ENCODE data around the gene DGUOK. TPM values are rescaled to one million over a fixed set of nuclear protein-coding genes. Genes with fewer than 3 reads are reported as not detected.
A peak's percentile ranks its signal among the peaks of the same experiment; 100 is the strongest.

Gene DGUOK
- total RNA-seq, 2 experiments from 2014 or later = 112 to 115 TPM

DNA sequence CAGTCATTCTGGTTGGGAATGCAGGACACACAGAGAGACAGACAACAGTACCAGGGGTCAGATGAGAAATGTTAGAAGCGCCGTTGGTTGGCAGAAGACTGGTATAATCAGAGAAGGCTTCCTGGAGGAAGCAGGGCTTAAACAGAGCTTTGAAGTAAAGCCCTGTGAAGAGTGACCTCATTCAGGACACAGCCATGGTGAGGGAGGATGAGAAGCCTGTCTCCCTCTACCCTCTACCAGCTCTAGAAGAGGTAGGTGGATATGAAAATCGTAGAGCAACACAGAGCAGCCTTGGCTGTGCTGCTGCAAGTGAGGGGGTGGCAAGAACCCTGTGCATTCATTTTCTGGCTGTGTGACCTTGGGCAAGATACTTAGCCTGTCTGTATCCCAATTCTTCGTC, 72.3 kb downstream of the DGUOK start:
- intact Hi-C loops (cut with micrococcal nuclease) = no loop called here
- Mint-ChIP-seq H3K36me3 (ENCODE audit: low read depth) (peaks cover 6% of the 10 kb centered on the region), H3K4me1 (ENCODE audit: low read depth) (peaks cover 84% of the 10 kb centered on the region), H3K4me3 (no peak overlapping the region), H3K27ac (peak overlapping the region; percentile 60), H3K27me3 (ENCODE audit: low read depth) (no peaks in the 10 kb centered on the region), H3K9me3 (no peaks in the 10 kb centered on the region)
- CTCF ChIA-PET = interaction anchor here (0.6 to 1.7 kb wide), 4 partner anchors 11 to 166 kb away, joined by 4 to 14 read pairs (median 4); no protein-coding TSS in a partner anchor
- no peak for DNase-seq

GRCh38 chr2:73999881-74000597, 73.4 kb downstream of the DGUOK start:
- H3K9me3 Mint-ChIP-seq = no peaks in the 10 kb centered on the region
- CTCF ChIA-PET = interaction anchor here (0.9 to 2.5 kb wide), 5 partner anchors 13 to 176 kb away, joined by 3 to 18 read pairs (median 9); no protein-coding TSS in a partner anchor
- H3K27ac Mint-ChIP-seq = peak overlapping the region; percentile 39
- H3K4me1 Mint-ChIP-seq (ENCODE audit: low read depth) = peaks cover 82% of the 10 kb centered on the region
- H3K4me3 Mint-ChIP-seq = no peak overlapping the region
- peaks cover 3% of the 10 kb centered on the region for H3K36me3 Mint-ChIP-seq (ENCODE audit: low read depth)
- no peaks in the 10 kb centered on the region for H3K27me3 Mint-ChIP-seq (ENCODE audit: low read depth)
- intact Hi-C loops (cut with micrococcal nuclease) = loop anchor here (5.0 kb wide), 1 partner anchor 107 kb away; no protein-coding TSS in a partner anchor
- DNase-seq = no peak

GRCh38 chr2:74000666-74001065, 74.0 kb downstream of the DGUOK start:
- Mint-ChIP-seq H3K27ac (no peak overlapping the region), H3K4me1 (ENCODE audit: low read depth) (peaks cover 84% of the 10 kb centered on the region), H3K36me3 (ENCODE audit: low read depth) (peaks cover 3% of the 10 kb centered on the region), H3K4me3 (no peak overlapping the region), H3K27me3 (ENCODE audit: low read depth) (no peaks in the 10 kb centered on the region), H3K9me3 (no peaks in the 10 kb centered on the region)
- CTCF ChIA-PET = interaction anchor here (0.9 to 2.5 kb wide), 8 partner anchors 9 to 178 kb away, joined by 3 to 18 read pairs (median 6); partner anchors contain the start of gene MOB1A
- intact Hi-C loops (cut with micrococcal nuclease) = loop anchor here (1.0 to 5.0 kb wide), 3 partner anchors 7 to 107 kb away; no protein-coding TSS in a partner anchor
- DNase-seq = no peak

DNA sequence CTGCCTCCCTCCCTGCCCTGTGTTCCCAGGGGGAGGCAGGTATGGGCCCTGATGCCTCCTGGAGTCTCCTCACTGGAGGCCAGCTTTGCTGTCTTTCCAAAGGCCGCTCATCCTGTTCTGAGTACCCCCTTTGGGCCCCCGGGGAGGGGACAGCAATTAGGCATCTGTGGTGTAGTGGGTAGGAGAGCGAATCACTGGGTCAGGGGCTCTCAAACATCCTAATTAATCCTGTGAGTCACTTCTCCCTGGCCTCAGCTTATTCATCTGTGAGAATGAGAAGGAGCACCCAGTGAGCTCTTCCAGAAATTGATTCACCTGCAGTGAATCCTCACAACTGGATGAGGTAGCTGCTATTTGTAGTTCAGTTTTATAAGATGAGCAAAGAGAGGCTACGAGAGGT, 74.4 kb downstream of the DGUOK start:
- intact Hi-C loops (cut with micrococcal nuclease) = loop anchor here (1.0 to 5.0 kb wide), 3 partner anchors 8 to 106 kb away; no protein-coding TSS in a partner anchor
- Mint-ChIP-seq H3K4me1 (ENCODE audit: low read depth) (peaks cover 85% of the 10 kb centered on the region), H3K27me3 (ENCODE audit: low read depth) (no peaks in the 10 kb centered on the region), H3K27ac (peak overlapping the region; percentile 86), H3K4me3 (peak overlapping the region; percentile 71), H3K9me3 (no peaks in the 10 kb centered on the region), H3K36me3 (ENCODE audit: low read depth) (peaks cover 6% of the 10 kb centered on the region)
- DNase-seq = peak; percentile 70
- CTCF ChIA-PET = interaction anchor here (0.6 to 2.5 kb wide), 11 partner anchors 9 to 177 kb away, joined by 3 to 18 read pairs (median 4); partner anchors contain the start of gene MOB1A

GRCh38 chr2:74001781-74002504, 75.3 kb downstream of the DGUOK start:
- H3K4me3 Mint-ChIP-seq = peak overlapping the region; percentile 71
- CTCF ChIA-PET = interaction anchor here (0.6 to 2.5 kb wide), 11 partner anchors 10 to 178 kb away, joined by 3 to 18 read pairs (median 4); no protein-coding TSS in a partner anchor
- no peaks in the 10 kb centered on the region for H3K9me3 Mint-ChIP-seq
- DNase-seq = peak; percentile 84
- peaks cover 7% of the 10 kb centered on the region for H3K36me3 Mint-ChIP-seq (ENCODE audit: low read depth)
- H3K27me3 Mint-ChIP-seq (ENCODE audit: low read depth) = no peaks in the 10 kb centered on the region
- peak overlapping the region; percentile 86 for H3K27ac Mint-ChIP-seq
- peaks cover 85% of the 10 kb centered on the region for H3K4me1 Mint-ChIP-seq (ENCODE audit: low read depth)
- intact Hi-C loops (cut with micrococcal nuclease) = loop anchor here (1.0 to 5.0 kb wide), 12 partner anchors 9 to 265 kb away; partner anchors contain the start of genes BOLA3, DGUOK, STAMBP and TPRKB

- H3K36me3 Mint-ChIP-seq (ENCODE audit: low read depth) = peaks cover 5% of the 10 kb centered on the region
- no peaks in the 10 kb centered on the region for H3K27me3 Mint-ChIP-seq (ENCODE audit: low read depth)
- DNase-seq = peak; percentile 39
- H3K4me1 Mint-ChIP-seq (ENCODE audit: low read depth) = peaks cover 83% of the 10 kb centered on the region
- peak overlapping the region; percentile 69 for H3K27ac Mint-ChIP-seq
- CTCF ChIA-PET = interaction anchor here (1.1 to 2.0 kb wide), 2 partner anchors 32 to 144 kb away, joined by 3 to 6 read pairs; no protein-coding TSS in a partner anchor
- H3K4me3 Mint-ChIP-seq = peak overlapping the region; percentile 67
- H3K9me3 Mint-ChIP-seq = no peaks in the 10 kb centered on the region
- intact Hi-C loops (cut with micrococcal nuclease) = loop anchor here (1.0 to 5.0 kb wide), 10 partner anchors 15 to 265 kb away; partner anchors contain the start of genes BOLA3, DGUOK, STAMBP and TPRKB
Measured at GRCh38 chr2:74002505-74003421, 76.1 kb downstream of the DGUOK start.

GRCh38 chr2:74003494-74004211, 77.0 kb downstream of the DGUOK start:
- intact Hi-C loops (cut with micrococcal nuclease) = loop anchor here (5.0 kb wide), 1 partner anchor 104 kb away; no protein-coding TSS in a partner anchor

DNA sequence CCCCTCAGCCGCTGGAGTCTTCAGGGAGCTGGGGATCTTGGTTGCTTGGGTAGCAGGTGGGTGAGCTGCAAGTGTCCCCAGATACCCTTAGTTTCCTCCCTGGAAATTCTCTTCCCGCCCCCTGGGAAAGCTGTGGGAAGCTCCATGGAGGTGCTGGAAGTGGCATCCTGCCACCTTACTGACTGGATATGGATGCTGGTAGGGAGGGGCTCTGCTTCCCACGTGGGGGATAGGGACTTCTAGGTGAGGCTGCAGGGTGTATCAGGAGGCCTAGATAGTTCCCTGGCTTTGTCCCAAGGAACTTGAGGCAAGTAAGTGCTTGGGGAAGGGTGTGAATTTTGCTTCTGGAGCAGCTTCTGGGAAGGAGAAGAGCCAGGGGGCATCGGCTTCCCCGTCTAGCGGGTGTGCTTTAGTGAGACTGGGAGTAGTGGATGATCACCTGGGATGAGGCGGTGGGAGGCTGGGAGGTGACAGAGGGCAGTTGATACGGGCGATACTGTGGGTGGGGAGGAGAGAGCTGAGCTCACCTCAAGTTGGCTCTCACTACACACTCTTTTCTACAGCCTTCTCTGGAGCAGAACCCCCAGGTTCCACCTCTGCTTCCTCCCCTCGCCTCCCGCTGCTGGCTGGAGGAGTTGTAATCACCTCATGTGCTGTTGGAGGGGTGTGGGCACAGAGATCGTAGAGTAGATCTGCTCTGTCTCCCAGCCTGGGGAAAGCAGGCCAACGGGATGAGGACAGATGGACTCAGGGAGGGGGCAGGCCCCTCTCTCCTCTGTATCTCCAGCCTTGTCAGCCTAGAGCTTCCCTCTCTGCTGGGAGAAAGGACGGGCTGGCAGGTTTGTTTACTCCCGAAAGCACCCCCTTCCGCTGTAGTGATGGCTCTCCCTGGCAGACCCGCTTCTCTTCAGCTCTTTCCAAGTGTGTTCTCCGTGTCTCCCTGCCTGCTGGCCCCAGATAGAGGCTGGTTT, 77.8 kb downstream of the DGUOK start:
- Mint-ChIP-seq H3K27me3 (ENCODE audit: low read depth) (no peaks in the 10 kb centered on the region), H3K4me1 (ENCODE audit: low read depth) (peaks cover 72% of the 10 kb centered on the region), H3K4me3 (peak overlapping the region; percentile 41), H3K9me3 (no peaks in the 10 kb centered on the region), H3K36me3 (ENCODE audit: low read depth) (peaks cover 5% of the 10 kb centered on the region), H3K27ac (peak overlapping the region; percentile 33)
- CTCF ChIA-PET = interaction anchor here (0.6 to 0.9 kb wide), 3 partner anchors 18 to 121 kb away, joined by 3 read pairs; no protein-coding TSS in a partner anchor
- no peak for DNase-seq
- intact Hi-C loops (cut with micrococcal nuclease) = loop anchor here (5.0 kb wide), 1 partner anchor 103 kb away; no protein-coding TSS in a partner anchor

More at GRCh38 chr2:74003494-74004211, 77.0 kb downstream of the DGUOK start:
- Mint-ChIP-seq H3K4me3 (peak overlapping the region; percentile 67), H3K36me3 (ENCODE audit: low read depth) (peaks cover 5% of the 10 kb centered on the region), H3K27ac (no peak overlapping the region), H3K9me3 (no peaks in the 10 kb centered on the region), H3K4me1 (ENCODE audit: low read depth) (peaks cover 78% of the 10 kb centered on the region), H3K27me3 (ENCODE audit: low read depth) (no peaks in the 10 kb centered on the region)
- CTCF ChIA-PET = interaction anchor here (0.6 to 2.0 kb wide), 3 partner anchors 17 to 143 kb away, joined by 3 to 6 read pairs (median 3); no protein-coding TSS in a partner anchor
- no peak for DNase-seq

DNA sequence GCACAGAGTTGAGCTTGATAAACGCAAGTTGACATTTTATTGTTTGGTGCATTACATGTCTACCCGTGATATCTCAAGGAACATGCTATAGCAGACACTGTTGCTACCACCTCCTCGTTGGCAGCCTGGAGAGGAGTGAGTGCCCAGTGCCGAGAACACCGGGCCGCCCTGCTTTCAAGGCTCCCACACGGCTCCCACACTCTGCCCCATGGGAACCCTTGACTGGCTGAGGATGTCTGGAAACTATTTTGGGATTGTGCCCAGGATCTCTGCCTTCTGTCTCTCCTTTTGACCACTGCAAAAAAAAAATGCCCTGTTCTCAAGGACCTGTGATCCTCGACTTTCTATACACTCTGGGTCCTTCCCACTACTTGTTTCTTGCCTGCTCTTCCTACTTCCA, 79.1 kb downstream of the DGUOK start:
- Mint-ChIP-seq H3K9me3 (no peaks in the 10 kb centered on the region), H3K36me3 (ENCODE audit: low read depth) (peaks cover 7% of the 10 kb centered on the region), H3K27me3 (ENCODE audit: low read depth) (no peaks in the 10 kb centered on the region), H3K4me1 (ENCODE audit: low read depth) (peaks cover 64% of the 10 kb centered on the region), H3K4me3 (no peak overlapping the region), H3K27ac (no peak overlapping the region)
- no peak for DNase-seq
- intact Hi-C loops (cut with micrococcal nuclease) = no loop called here
- CTCF ChIA-PET = interaction anchor here (0.6 kb wide), 2 partner anchors 67 to 154 kb away, joined by 3 to 5 read pairs; no protein-coding TSS in a partner anchor

DNA sequence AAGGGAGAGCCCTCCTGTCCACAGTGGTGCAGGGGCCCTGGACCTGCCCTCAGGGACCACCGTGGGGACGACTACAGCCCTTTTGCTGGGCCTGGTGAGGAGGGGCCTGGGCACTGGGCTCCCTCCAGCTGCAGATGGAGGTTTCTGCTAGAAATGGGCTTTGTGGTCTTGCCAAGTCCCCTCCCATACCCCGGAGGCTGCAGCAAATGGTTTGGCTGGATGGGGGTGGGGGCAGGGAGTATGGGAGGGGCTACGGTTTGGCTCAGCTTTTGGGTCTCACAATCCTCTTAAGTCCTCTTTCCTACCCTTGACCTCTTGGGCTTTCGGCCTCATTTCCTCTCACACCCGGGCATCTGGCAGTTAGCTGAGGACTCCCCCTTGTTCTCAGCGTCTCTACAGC, 79.8 kb downstream of the DGUOK start:
- DNase-seq = no peak
- Mint-ChIP-seq H3K27ac (peak overlapping the region; percentile 24), H3K27me3 (ENCODE audit: low read depth) (no peaks in the 10 kb centered on the region), H3K9me3 (no peaks in the 10 kb centered on the region), H3K4me1 (ENCODE audit: low read depth) (peaks cover 57% of the 10 kb centered on the region), H3K4me3 (no peak overlapping the region), H3K36me3 (ENCODE audit: low read depth) (peaks cover 7% of the 10 kb centered on the region)
- CTCF ChIA-PET = interaction anchor here (0.6 to 0.7 kb wide), 4 partner anchors 9 to 155 kb away, joined by 3 to 5 read pairs (median 3); no protein-coding TSS in a partner anchor
- intact Hi-C loops (cut with micrococcal nuclease) = no loop called here
